Loucy (cell line): ENCODE measurements around the gene U2SURP.

ENCODE experiments used
- EZH2phosphoT487 ChIP-seq: fragments of 200-600 bp; IDR thresholded peaks from 2 replicates; pipeline ENCODE4 v1.6.1; 2018; ENCODE audit warnings: antibody characterized with exemption, mild to moderate bottlenecking, moderate library complexity, borderline replicate concordance
- TF ChIP-seq, protein P1 (sequence below): fragments of 200-600 bp; sonication (generic); conservative IDR thresholded peaks from 2 replicates; pipeline ENCODE4 v1.5.1; 2014; ENCODE audit warnings: mild to moderate bottlenecking, antibody characterized with exemption, low read length

DNA sequence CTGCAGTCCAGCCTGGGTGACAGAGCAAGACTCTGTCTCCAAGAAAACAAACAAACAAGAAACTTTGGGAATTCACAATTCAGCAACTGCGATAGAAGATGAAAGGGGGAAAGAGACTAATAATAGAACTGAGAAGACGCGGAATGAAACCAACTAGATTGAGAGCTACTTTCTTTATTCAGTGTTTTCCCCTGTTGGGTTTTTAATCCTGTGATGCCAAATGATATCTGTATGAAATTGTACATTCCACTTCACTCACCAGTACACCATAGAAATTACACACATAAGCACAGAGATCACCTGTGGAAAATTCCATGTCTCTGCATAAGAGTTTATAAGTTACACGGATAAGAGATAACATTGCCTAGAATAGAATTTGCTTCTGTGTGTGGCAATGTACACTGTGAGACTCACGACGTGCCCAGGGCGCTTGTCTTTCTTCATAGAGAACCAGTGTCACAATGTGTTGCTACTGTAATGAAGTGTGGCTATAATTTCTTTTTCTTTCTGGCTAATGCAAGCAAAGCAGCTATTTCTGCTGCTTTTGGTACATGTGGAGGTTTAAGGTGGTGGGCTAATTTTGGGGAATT, 100.5 kb downstream of the U2SURP start:
- TF ChIP-seq, protein P1, sequence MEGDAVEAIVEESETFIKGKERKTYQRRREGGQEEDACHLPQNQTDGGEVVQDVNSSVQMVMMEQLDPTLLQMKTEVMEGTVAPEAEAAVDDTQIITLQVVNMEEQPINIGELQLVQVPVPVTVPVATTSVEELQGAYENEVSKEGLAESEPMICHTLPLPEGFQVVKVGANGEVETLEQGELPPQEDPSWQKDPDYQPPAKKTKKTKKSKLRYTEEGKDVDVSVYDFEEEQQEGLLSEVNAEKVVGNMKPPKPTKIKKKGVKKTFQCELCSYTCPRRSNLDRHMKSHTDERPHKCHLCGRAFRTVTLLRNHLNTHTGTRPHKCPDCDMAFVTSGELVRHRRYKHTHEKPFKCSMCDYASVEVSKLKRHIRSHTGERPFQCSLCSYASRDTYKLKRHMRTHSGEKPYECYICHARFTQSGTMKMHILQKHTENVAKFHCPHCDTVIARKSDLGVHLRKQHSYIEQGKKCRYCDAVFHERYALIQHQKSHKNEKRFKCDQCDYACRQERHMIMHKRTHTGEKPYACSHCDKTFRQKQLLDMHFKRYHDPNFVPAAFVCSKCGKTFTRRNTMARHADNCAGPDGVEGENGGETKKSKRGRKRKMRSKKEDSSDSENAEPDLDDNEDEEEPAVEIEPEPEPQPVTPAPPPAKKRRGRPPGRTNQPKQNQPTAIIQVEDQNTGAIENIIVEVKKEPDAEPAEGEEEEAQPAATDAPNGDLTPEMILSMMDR: no peak
- no peak for TF ChIP-seq EZH2phosphoT487
